ENCODE results near the gene APRT. TPM values are rescaled to one million over a fixed set of nuclear protein-coding genes. Genes with fewer than 3 reads are reported as not detected.

The APRT gene
- total RNA-seq, 2 donors from 2014 or later, result 45.5 to 80.7 TPM

DNA sequence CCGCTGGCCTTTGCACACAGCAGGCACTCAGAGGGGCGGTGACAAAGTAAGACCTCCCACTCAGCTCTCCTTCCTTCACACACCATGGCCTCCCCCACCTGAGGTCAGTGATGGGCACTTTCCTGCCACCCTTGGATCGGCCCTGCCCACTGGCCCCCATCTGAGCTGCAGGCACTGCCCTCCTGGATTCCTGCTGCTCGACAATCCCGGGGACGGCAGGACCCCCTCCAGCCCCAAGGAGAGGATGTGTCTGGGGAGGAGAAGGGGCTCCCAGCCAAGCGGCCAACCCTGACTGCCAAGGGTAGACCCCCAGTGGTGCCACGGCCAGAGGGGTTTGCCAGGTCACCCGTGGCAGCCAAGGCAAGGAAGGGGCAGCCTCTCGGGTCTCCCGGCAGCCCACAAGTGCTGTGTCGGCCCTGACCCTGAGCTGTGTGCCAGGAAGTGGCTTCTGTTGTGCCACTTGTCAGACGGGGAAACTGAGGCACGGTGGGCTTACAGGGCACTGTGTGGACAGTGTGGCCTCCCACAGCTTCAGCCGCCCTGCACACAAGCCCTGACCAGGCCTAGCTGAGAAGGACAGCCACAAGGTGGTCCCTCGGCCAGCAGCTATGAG, 49.4 kb downstream of the APRT start:
- H3K27me3 ChIP-seq (replicated peaks; ENCODE audit: insufficient read depth), result no peaks in the 10 kb centered on the region
- no peak overlapping the region for H3K27ac ChIP-seq
- no peaks in the 10 kb centered on the region for H3K4me1 ChIP-seq (ENCODE audit: control insufficient read depth in 1 of 2, low read depth in 2 of 2)
- TF ChIP-seq, protein P1, sequence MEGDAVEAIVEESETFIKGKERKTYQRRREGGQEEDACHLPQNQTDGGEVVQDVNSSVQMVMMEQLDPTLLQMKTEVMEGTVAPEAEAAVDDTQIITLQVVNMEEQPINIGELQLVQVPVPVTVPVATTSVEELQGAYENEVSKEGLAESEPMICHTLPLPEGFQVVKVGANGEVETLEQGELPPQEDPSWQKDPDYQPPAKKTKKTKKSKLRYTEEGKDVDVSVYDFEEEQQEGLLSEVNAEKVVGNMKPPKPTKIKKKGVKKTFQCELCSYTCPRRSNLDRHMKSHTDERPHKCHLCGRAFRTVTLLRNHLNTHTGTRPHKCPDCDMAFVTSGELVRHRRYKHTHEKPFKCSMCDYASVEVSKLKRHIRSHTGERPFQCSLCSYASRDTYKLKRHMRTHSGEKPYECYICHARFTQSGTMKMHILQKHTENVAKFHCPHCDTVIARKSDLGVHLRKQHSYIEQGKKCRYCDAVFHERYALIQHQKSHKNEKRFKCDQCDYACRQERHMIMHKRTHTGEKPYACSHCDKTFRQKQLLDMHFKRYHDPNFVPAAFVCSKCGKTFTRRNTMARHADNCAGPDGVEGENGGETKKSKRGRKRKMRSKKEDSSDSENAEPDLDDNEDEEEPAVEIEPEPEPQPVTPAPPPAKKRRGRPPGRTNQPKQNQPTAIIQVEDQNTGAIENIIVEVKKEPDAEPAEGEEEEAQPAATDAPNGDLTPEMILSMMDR (IDR thresholded peaks at IDR 0.05), result no peak
- ATAC-seq (ENCODE audit: insufficient number of reproducible peaks, low FRiP score, low read depth) (no peak), DNase-seq (ENCODE audit: low spot score) (no peak)
- H3K9me3 ChIP-seq, result no peaks in the 10 kb centered on the region
- H3K36me3 ChIP-seq, result no peaks in the 10 kb centered on the region
- no peak overlapping the region for H3K4me3 ChIP-seq

DNA sequence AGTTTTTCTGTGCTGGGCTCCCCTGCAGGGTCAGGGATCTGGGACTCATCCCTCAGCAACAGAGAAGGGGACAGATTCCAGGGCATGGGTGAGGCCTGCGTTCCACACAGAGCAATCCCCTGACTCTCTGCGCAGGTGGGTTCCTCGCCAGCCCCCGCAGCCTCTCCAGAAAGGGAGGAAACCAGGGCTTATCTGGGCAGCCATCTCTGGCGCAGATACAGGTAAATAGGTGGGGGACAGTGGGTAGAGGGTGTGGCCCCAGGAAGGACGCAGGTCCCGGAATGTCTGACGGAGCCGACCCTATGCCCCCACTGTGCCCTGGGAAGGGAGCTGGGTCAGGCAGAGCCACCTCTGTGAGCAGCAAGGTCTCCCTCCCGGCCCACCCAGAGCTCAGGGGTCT, 49.9 kb downstream of the APRT start:
- TF ChIP-seq, protein P1 (IDR thresholded peaks at IDR 0.05), result no peak
- Histone ChIP-seq H3K9me3 (no peaks in the 10 kb centered on the region), H3K4me1 (ENCODE audit: control insufficient read depth in 1 of 2, low read depth in 2 of 2) (no peaks in the 10 kb centered on the region), H3K27ac (no peak overlapping the region), H3K4me3 (no peak overlapping the region), H3K27me3 (replicated peaks; ENCODE audit: insufficient read depth) (no peaks in the 10 kb centered on the region), H3K36me3 (no peaks in the 10 kb centered on the region)
- ATAC-seq (ENCODE audit: insufficient number of reproducible peaks, low FRiP score, low read depth) (no peak), DNase-seq (ENCODE audit: low spot score) (no peak)

DNA sequence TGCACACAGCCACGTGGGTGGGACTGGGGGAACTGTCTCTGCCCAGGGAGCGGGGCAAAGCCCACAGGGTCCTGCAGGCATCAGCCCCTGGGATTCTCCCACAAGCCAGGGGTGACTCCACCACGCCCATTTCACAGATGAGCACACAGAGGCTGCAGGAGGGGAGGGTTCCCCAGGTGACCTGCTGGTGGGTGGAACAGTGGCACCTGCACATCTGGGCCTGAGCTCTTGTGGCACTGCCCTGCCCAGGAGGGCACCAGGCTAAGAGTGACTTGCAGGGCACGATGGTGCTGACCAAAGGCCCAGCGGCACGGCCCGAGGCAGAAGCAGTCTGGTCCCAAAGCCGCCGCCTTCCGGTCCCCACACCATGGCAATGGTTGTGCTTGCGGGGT, 50.6 kb downstream of the APRT start:
- H3K4me1 ChIP-seq (ENCODE audit: control insufficient read depth in 1 of 2, low read depth in 2 of 2), result no peaks in the 10 kb centered on the region
- TF ChIP-seq, protein P1 (IDR thresholded peaks at IDR 0.05), result no peak
- H3K27ac ChIP-seq, result no peak overlapping the region
- H3K27me3 ChIP-seq (replicated peaks; ENCODE audit: insufficient read depth), result no peaks in the 10 kb centered on the region
- no peak overlapping the region for H3K4me3 ChIP-seq
- ATAC-seq (ENCODE audit: insufficient number of reproducible peaks, low FRiP score, low read depth) (no peak), DNase-seq (ENCODE audit: low spot score) (no peak)
- no peaks in the 10 kb centered on the region for H3K9me3 ChIP-seq
- H3K36me3 ChIP-seq, result no peaks in the 10 kb centered on the region

DNA sequence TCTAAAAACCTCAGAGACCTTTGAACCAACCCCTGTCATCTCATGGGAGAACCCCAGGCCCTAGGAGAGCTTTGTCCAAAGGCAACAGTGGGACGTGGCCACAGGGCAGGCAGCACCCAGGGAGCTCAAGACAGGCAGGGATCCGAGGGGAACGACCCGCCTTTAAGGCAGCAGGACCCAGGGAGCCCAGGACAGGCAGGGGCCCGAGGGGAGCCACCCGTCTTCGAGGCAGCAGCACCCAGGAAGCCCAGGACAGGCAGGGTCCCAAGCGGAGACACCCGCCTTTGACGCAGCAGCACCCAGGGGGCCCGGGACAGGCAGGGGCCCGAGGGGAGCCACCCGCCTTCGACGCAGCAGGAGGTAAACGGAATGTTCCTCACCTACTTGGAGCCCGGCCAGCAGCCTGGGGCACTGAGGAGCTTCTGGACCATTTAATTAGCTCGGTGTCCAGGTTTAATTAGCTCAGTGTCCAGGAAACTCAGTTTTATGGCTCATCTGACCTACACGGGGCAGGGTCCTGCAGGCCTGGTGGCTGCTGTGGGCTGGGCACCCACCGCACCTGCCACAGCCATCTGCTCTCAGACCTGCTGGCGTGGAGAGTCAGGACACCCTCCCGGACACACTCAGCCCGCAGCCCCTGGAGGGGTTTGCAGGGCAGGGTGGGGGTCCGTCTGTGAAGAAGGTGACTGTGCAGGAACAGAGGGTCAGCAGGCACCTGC, 51.1 kb downstream of the APRT start:
- Histone ChIP-seq H3K4me1 (ENCODE audit: control insufficient read depth in 1 of 2, low read depth in 2 of 2) (no peaks in the 10 kb centered on the region), H3K4me3 (no peak overlapping the region), H3K9me3 (no peaks in the 10 kb centered on the region), H3K27ac (no peak overlapping the region), H3K27me3 (replicated peaks; ENCODE audit: insufficient read depth) (no peaks in the 10 kb centered on the region), H3K36me3 (no peaks in the 10 kb centered on the region)
- TF ChIP-seq, protein P1 (IDR thresholded peaks at IDR 0.05), result no peak
- no peak for ATAC-seq (ENCODE audit: insufficient number of reproducible peaks, low FRiP score, low read depth)
- DNase-seq (ENCODE audit: low spot score), result no peak

DNA sequence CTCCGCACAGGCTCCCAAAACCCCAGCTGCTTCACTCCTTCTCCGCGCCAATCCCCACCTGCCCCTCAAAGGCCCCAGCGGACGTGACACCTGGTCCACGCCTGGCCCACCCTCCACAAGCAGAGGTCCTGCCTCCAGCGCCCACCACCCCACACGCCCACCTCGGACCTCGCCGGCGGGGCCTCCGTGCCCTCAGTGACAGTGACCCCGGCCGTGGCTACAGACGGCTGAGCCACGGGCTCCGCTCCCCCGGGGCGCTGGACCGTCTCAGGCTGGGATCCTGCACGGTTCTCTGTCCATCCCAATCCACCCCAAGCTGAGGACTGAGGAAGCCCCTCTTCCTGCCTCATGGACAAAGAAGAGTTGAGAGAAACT, 51.8 kb downstream of the APRT start:
- H3K4me1 ChIP-seq (ENCODE audit: control insufficient read depth in 1 of 2, low read depth in 2 of 2), result no peaks in the 10 kb centered on the region
- no peak for ATAC-seq (ENCODE audit: insufficient number of reproducible peaks, low FRiP score, low read depth)
- H3K36me3 ChIP-seq, result no peaks in the 10 kb centered on the region
- H3K4me3 ChIP-seq, result no peak overlapping the region
- no peak for DNase-seq (ENCODE audit: low spot score)
- H3K27me3 ChIP-seq (replicated peaks; ENCODE audit: insufficient read depth), result no peaks in the 10 kb centered on the region
- TF ChIP-seq, protein P1 (IDR thresholded peaks at IDR 0.05), result no peak
- H3K27ac ChIP-seq, result no peak overlapping the region
- H3K9me3 ChIP-seq, result no peaks in the 10 kb centered on the region

Other genes starting within 250 kb of the APRT start
- gene ZC3H18, start 241.5 kb downstream of the APRT start, total RNA-seq, result 10 to 100 TPM; 21.8 to 30.3 TPM
- gene IL17C, start 173.4 kb downstream of the APRT start, total RNA-seq, result under 1 TPM in 1 of 2 donors, not detected in 1; 0.92 TPM
- gene CYBA, start 160.9 kb downstream of the APRT start, total RNA-seq, result 100 to 1,000 TPM; 169 to 295 TPM
- gene MVD, start 148.8 kb downstream of the APRT start, total RNA-seq, result 10 to 100 TPM; 22.4 to 38.9 TPM
- gene SNAI3, start 125.4 kb downstream of the APRT start, total RNA-seq, result under 1 TPM in 1 of 2 donors, not detected in 1; 0.27 TPM
- gene RNF166, start 105.5 kb downstream of the APRT start, total RNA-seq, result 10 to 100 TPM; 20.7 to 36.6 TPM
- 10 to 100 TPM; 11.1 to 21.0 TPM for gene CTU2, start 105.4 kb downstream of the APRT start, total RNA-seq
- 100 to 1,000 TPM; 108 to 179 TPM for gene PIEZO1, start 26.7 kb downstream of the APRT start, total RNA-seq
- under 1 TPM in 1 of 2 donors, not detected in 1; 0.71 TPM for gene CDT1, start 8.1 kb downstream of the APRT start, total RNA-seq
- gene GALNS, start 45.0 kb upstream of the APRT start, total RNA-seq, result 10 to 100 TPM; 24.8 to 38.7 TPM
- 10 to 100 TPM; 12.4 to 31.4 TPM for gene TRAPPC2L, start 45.2 kb upstream of the APRT start, total RNA-seq
- not detected for gene PABPN1L, start 54.7 kb upstream of the APRT start, total RNA-seq
- 1 to 10 TPM; 3.9 to 6.6 TPM for gene CBFA2T3, start 165.3 kb upstream of the APRT start, total RNA-seq